IMR-90 (cell line): ENCODE measurements around the gene STX18. TPM values are rescaled to one million over a fixed set of nuclear protein-coding genes. Genes with fewer than 3 reads are reported as not detected.
"Not testable (repeated sequence)": the region's sequence is repeated elsewhere in the genome, so short reads cannot be mapped to it uniquely, and the experiment has no call there.

Source experiments
- ATAC-seq: fragments of 200-7000 bp; cut with Tn5 transposase; 2 replicates; pipeline ENCODE4 v1.9.1; 2020; ENCODE audit warnings: low read depth, mild to moderate bottlenecking, moderate library complexity
- BruUV-seq: library from RNA; stranded (reverse); fragments of 400-500 nt; replicated peaks from 2 replicates; lab custom pipeline; 2021; lab: Mats Ljungman, UMichigan
- CTCF ChIA-PET: fragments of 300-600 bp; formaldehyde crosslinking; extraction: SDS; loops from one replicate; lab custom pipeline; 2021; ENCODE audit warnings: antibody characterized with exemption; lab: Yijun Ruan, JAX
- POLR2A ChIA-PET: fragments of 300-600 bp; sonication (Branson Sonifier 250); formaldehyde crosslinking; loops from one replicate; lab custom pipeline; 2022; ENCODE audit warnings: antibody characterized with exemption; ENCODE audit not compliant: unreplicated experiment; lab: Charles Lee
- DNase-seq: peaks from one replicate; pipeline ENCODE4 v3.0.0; 2013
- H2AFZ ChIP-seq: replicated peaks from 2 replicates; pipeline ENCODE3; 2013; ENCODE audit warnings: low read length, mild to moderate bottlenecking; ENCODE audit not compliant: poor library complexity
- H2AK5ac ChIP-seq: 2 replicates; pipeline ENCODE4 v1.6.1; 2013; ENCODE audit warnings: low read depth, low read length, inconsistent platforms
- H2AK9ac ChIP-seq: replicated peaks from 2 replicates; pipeline ENCODE3; 2013; ENCODE audit warnings: mild to moderate bottlenecking, low read depth, low read length, moderate library complexity; ENCODE audit not compliant: poor library complexity
- H2BK120ac ChIP-seq: 2 replicates; pipeline ENCODE4 v1.6.1; 2013; ENCODE audit warnings: low read depth, low read length, inconsistent platforms
- H2BK15ac ChIP-seq: 3 replicates; pipeline ENCODE4 v1.6.1; 2013; ENCODE audit warnings: low read depth, low read length, inconsistent platforms
- H2BK20ac ChIP-seq: 2 replicates; pipeline ENCODE4 v1.6.1; 2013; ENCODE audit warnings: low read depth, mild to moderate bottlenecking, inconsistent platforms, low read length, moderate library complexity
- H2BK5ac ChIP-seq: 2 replicates; pipeline ENCODE4 v1.6.1; 2013; ENCODE audit warnings: mild to moderate bottlenecking, low read depth, low read length, inconsistent platforms; ENCODE audit not compliant: poor library complexity, severe bottlenecking
- H3K14ac ChIP-seq: replicated peaks from 2 replicates; pipeline ENCODE4 v1.6.1; 2013; ENCODE audit warnings: low read depth, low read length, inconsistent platforms
- H3K18ac ChIP-seq: 2 replicates; pipeline ENCODE4 v1.6.1; 2013; ENCODE audit warnings: low read depth, low read length, control low read depth
- H3K23ac ChIP-seq: 2 replicates; pipeline ENCODE4 v1.6.1; 2013; ENCODE audit warnings: low read depth, low read length, inconsistent platforms
- H3K27ac ChIP-seq: 2 replicates; pipeline ENCODE4 v1.5.1; 2013; ENCODE audit warnings: mild to moderate bottlenecking, control low read depth, low read length; ENCODE audit not compliant: insufficient read depth
- H3K27me3 ChIP-seq: 2 replicates; pipeline ENCODE4 v1.6.1; 2013; ENCODE audit warnings: low read length; ENCODE audit not compliant: control insufficient read depth, insufficient read depth
- H3K36me3 ChIP-seq: 2 replicates; pipeline ENCODE4 v1.6.1; 2013; ENCODE audit warnings: low read length, mixed read lengths; ENCODE audit not compliant: control insufficient read depth, insufficient read depth
- H3K4ac ChIP-seq: 2 replicates; pipeline ENCODE4 v1.6.1; 2013; ENCODE audit warnings: low read depth, low read length, inconsistent platforms
- H3K4me1 ChIP-seq: 2 replicates; pipeline ENCODE4 v1.6.1; 2013; ENCODE audit warnings: low read length, mixed read lengths; ENCODE audit not compliant: control insufficient read depth, insufficient read depth
- H3K4me2 ChIP-seq: 2 replicates; pipeline ENCODE4 v1.6.1; 2013; ENCODE audit warnings: low read depth, mild to moderate bottlenecking, control low read depth, low read length, moderate library complexity
- H3K4me3 ChIP-seq: 2 replicates; pipeline ENCODE4 v1.5.1; 2013; ENCODE audit warnings: low read depth, mild to moderate bottlenecking, control low read depth, low read length, moderate library complexity; ENCODE audit not compliant: insufficient read depth
- H3K56ac ChIP-seq: 2 replicates; pipeline ENCODE4 v1.6.1; 2013; ENCODE audit warnings: low read length, inconsistent platforms; ENCODE audit not compliant: insufficient read depth; ENCODE audit errors: extremely low read depth
- H3K79me1 ChIP-seq, 2 experiments: 2 replicates each; pipeline ENCODE4 v1.6.1; 2013; ENCODE audit warnings: low read length in 2 of 2, inconsistent platforms in 1 of 2, low read depth in 1 of 2
- H3K9ac ChIP-seq: 2 replicates; pipeline ENCODE4 v1.6.1; 2013; ENCODE audit warnings: low read depth, low read length, control low read depth
- H3K9me1 ChIP-seq: 2 replicates; pipeline ENCODE4 v1.6.1; 2013; ENCODE audit warnings: low read length, inconsistent platforms; ENCODE audit not compliant: insufficient read depth
- H3K9me3 ChIP-seq: 2 replicates; pipeline ENCODE4 v1.6.1; 2013; ENCODE audit warnings: low read length; ENCODE audit not compliant: control insufficient read depth, insufficient read depth
- H4K20me1 ChIP-seq: 2 replicates; pipeline ENCODE4 v1.6.1; 2013; ENCODE audit warnings: low read length, inconsistent platforms; ENCODE audit not compliant: insufficient read depth
- H4K5ac ChIP-seq: 2 replicates; pipeline ENCODE4 v1.6.1; 2013; ENCODE audit warnings: mild to moderate bottlenecking, low read depth, low read length, control low read depth
- H4K8ac ChIP-seq, 2 experiments: 2 replicates each; pipeline ENCODE4 v1.6.1; 2013; ENCODE audit warnings: low read depth in 2 of 2, low read length in 2 of 2, control low read depth in 1 of 2, inconsistent platforms in 1 of 2
- H4K91ac ChIP-seq: 2 replicates; pipeline ENCODE4 v1.6.1; 2013; ENCODE audit warnings: low read depth, low read length, inconsistent platforms; ENCODE audit not compliant: insufficient read depth
- CHD1 ChIP-seq: IDR thresholded peaks from 2 replicates; pipeline ENCODE4 v1.6.1; 2012; ENCODE audit warnings: low read depth, low read length, improper control_type of control experiment
- ELK1 ChIP-seq: fragments of 150-350 bp; IDR thresholded peaks from 2 replicates; pipeline ENCODE4 v1.6.1; 2016; ENCODE audit warnings: low read depth, mild to moderate bottlenecking, low read length, moderate library complexity, borderline replicate concordance
- FOS ChIP-seq: fragments of 150-350 bp; IDR thresholded peaks from 2 replicates; pipeline ENCODE4 v1.6.1; 2016; ENCODE audit warnings: low read depth, low read length
- RCOR1 ChIP-seq: IDR thresholded peaks from 2 replicates; pipeline ENCODE4 v1.6.1; 2012; ENCODE audit warnings: mild to moderate bottlenecking, low read length, improper control_type of control experiment; ENCODE audit not compliant: insufficient replicate concordance
- WGBS, 2 experiments: methylation state at CpG; one replicate each; pipeline versions ENCODE4 v1.1.5 to v1.1.7; 2013; ENCODE audit warnings: missing lambda C conversion rate in 2 of 2; ENCODE audit not compliant: insufficient read length in 1 of 2; ENCODE audit errors: extremely low coverage in 2 of 2; 5-methylcytosine and 5-hydroxymethylcytosine counted together
- dilution Hi-C: fragments of 300-500 bp; cut with HindIII; formaldehyde crosslinking; loops from one replicate; pipeline ENCODE4 v1.14.3; 2018; ENCODE audit warnings: low sequenced_read_pairs; ENCODE audit not compliant: unreplicated experiment
- in situ Hi-C: fragments of 300-500 bp; cut with MboI; formaldehyde crosslinking; loops from 3 replicates; pipeline ENCODE4 v1.14.3; 2019; ENCODE audit warnings: low sequenced_read_pairs, inconsistent platforms, mixed read lengths
- intact Hi-C: fragments of 100-400 bp; cut with micrococcal nuclease; formaldehyde crosslinking; loops from 2 replicates; pipeline ENCODE4 v1.10.0; 2022
- polyA plus RNA-seq, 3 experiments: library from polyadenylated mRNA; depleted of rRNA; stranded (reverse); fragments of >200 nt; gene quantifications; 2 replicates each; pipeline ENCODE4 v1.2.3, GENCODE V29; 2012; ENCODE audit warnings: low replicate concordance in 1 of 3
- total RNA-seq: library from RNA; depleted of rRNA; stranded (reverse); fragments of >200 nt; gene quantifications from 2 replicates; pipeline ENCODE4 v1.2.3, GENCODE V29; 2012

Gene STX18
- total and polyA plus RNA-seq, 2 of the 4 experiments (the other 2 are of a cell fraction): 20.1 to 23.4 TPM

DNA sequence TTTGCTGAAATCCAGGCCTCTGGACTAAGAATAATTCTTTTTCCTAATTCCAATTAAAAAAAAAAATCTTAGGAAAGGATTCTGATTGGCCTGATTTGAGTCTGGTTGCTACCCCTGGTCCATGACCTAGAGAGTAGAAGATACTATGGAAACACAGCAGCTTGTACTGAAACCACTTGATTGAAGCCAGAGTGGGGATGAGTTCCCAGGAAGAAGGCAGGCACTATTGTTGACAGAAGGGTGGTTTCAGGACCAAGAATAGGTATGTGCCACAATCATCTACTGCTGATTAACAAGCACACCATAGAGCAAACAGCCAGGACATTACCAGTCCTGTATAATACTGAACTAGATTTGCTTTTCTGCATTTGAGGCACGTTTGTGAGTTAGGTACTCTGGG is 29.6 kb downstream of the STX18 start:
- no peak overlapping the region for H3K4ac ChIP-seq
- H3K9me1 ChIP-seq: peaks cover 3% of the 10 kb centered on the region; the same call in 1 of the 2 replicates
- no peak overlapping the region for H2AK9ac ChIP-seq
- H4K20me1 ChIP-seq: peaks cover 10% of the 10 kb centered on the region; the same call in 1 of the 2 replicates
- no peak overlapping the region for H2BK120ac ChIP-seq
- ChIA-PET CTCF (interaction anchor here (0.8 to 2.0 kb wide), 3 partner anchors 8 to 10 kb away, joined by 3 to 9 read pairs (median 5); no protein-coding TSS in a partner anchor), POLR2A (interaction anchor here (0.6 kb wide), 1 partner anchor 85 kb away, joined by 3 read pairs; no protein-coding TSS in a partner anchor)
- dilution Hi-C loops (no loop called here), intact Hi-C loops (no loop called here), in situ Hi-C loops (no loop called here)
- no peak overlapping the region for H3K4me2 ChIP-seq
- no peak overlapping the region for H3K18ac ChIP-seq
- no peak overlapping the region for H4K91ac ChIP-seq
- no peak overlapping the region for H3K4me3 ChIP-seq
- no peaks in the 10 kb centered on the region for H3K9me3 ChIP-seq
- ATAC-seq: no peak
- H2BK20ac ChIP-seq: no peak overlapping the region
- no peaks in the 10 kb centered on the region for H3K4me1 ChIP-seq
- H2BK15ac ChIP-seq: no peak overlapping the region
- H2BK5ac ChIP-seq: no peak overlapping the region
- no CpG with 5 or more reads among the region's 1 CpG for WGBS, 2 experiments
- no peak overlapping the region for H3K9ac ChIP-seq
- H3K56ac ChIP-seq: no peak overlapping the region
- no peak for TF ChIP-seq FOS
- TF ChIP-seq ELK1: no peak
- no peak for TF ChIP-seq RCOR1
- TF ChIP-seq CHD1: no peak
- no peak overlapping the region for H2AK5ac ChIP-seq
- no peak for DNase-seq
- H3K27ac ChIP-seq: no peak overlapping the region
- H3K14ac ChIP-seq: no peak overlapping the region
- BruUV-seq: no TSS peak
- H3K27me3 ChIP-seq: no peaks in the 10 kb centered on the region
- H4K8ac ChIP-seq: no peak overlapping the region
- H3K23ac ChIP-seq: no peak overlapping the region
- no peak overlapping the region for H4K5ac ChIP-seq
- no peak overlapping the region for H2AFZ ChIP-seq
- peaks cover 19 to 38% of the 10 kb centered on the region in 2 experiments for H3K79me1 ChIP-seq
- no peaks in the 10 kb centered on the region for H3K36me3 ChIP-seq

GRCh38 chr4:4510641-4511040 is 31.2 kb downstream of the STX18 start:
- in situ Hi-C loops, H3K36me3 ChIP-seq, POLR2A ChIA-PET, H3K9ac ChIP-seq, H3K23ac ChIP-seq, CTCF ChIA-PET, DNase-seq, H3K14ac ChIP-seq, H3K27ac ChIP-seq, H3K18ac ChIP-seq, H3K4me1 ChIP-seq, H4K8ac ChIP-seq, dilution Hi-C loops, H4K91ac ChIP-seq, H2BK15ac ChIP-seq, BruUV-seq, H2AFZ ChIP-seq, H3K4me3 ChIP-seq, H2BK20ac ChIP-seq, H2BK5ac ChIP-seq, H2AK9ac ChIP-seq, H2AK5ac ChIP-seq, H2BK120ac ChIP-seq, H3K4me2 ChIP-seq, ATAC-seq, H3K9me1 ChIP-seq, H3K56ac ChIP-seq, H3K4ac ChIP-seq, H3K27me3 ChIP-seq, H3K9me3 ChIP-seq, H4K5ac ChIP-seq, intact Hi-C loops: not testable (repeated sequence)
- WGBS, 2 experiments: no CpG with 5 or more reads among the region's 3 CpGs
- Histone ChIP-seq H3K79me1 (peaks cover 19 to 40% of the 10 kb centered on the region in 2 experiments), H4K20me1 (peaks cover 16% of the 10 kb centered on the region; the same call in 1 of the 2 replicates)
